Sigmoid colon (tissue), 7 donors: ENCODE measurements around the gene PAPLN. TPM values are rescaled to one million over a fixed set of nuclear protein-coding genes. Genes with fewer than 3 reads are reported as not detected.

Source experiments
- DNase-seq: peaks from one replicate; pipeline ENCODE4 v3.0.0-alpha.2; 2019
- H3K27ac ChIP-seq, 4 donors: fragments of 200-600 bp; sonication (generic); one replicate each; pipeline ENCODE4 v1.5.1; 2016 to 2019; ENCODE audit warnings: mild to moderate bottlenecking in 1 of 4
- H3K27me3 ChIP-seq, 3 donors: fragments of 200-600 bp; sonication (generic); one replicate each; pipeline ENCODE4 v1.5.1; 2019; ENCODE audit warnings: mild to moderate bottlenecking in 1 of 3
- H3K36me3 ChIP-seq, 4 donors: fragments of 200-600 bp; sonication (generic); one replicate each; pipeline ENCODE4 v1.5.1; 2016 to 2019
- H3K4me1 ChIP-seq, 4 donors: fragments of 200-600 bp; sonication (generic); one replicate each; pipeline ENCODE4 v1.5.1; 2017 to 2019
- H3K4me3 ChIP-seq, 4 donors: fragments of 200-600 bp; sonication (generic); one replicate each; pipeline ENCODE4 v1.5.1; 2017 to 2019; ENCODE audit warnings: mild to moderate bottlenecking in 2 of 4, moderate library complexity in 1 of 4
- H3K9me3 ChIP-seq, 4 donors: fragments of 200-600 bp in 3 of 4; sonication (generic) in 3 of 4; one replicate each; pipeline versions ENCODE4 v1.5.1 to v1.6.1; 2013 to 2019
- CTCF ChIP-seq, 4 experiments: fragments of 450-650 bp in 3 of 4; fragments of 200-600 bp in 1 of 4; IDR thresholded peaks; one replicate each; pipeline ENCODE4 v1.5.1; 2016 to 2019; ENCODE audit warnings: antibody characterized with exemption in 4 of 4, mild to moderate bottlenecking in 3 of 4, moderate library complexity in 2 of 4
- EP300 ChIP-seq, 4 donors: sonication (generic); formaldehyde crosslinking; IDR thresholded peaks; one replicate each; pipeline ENCODE4 v1.6.1; 2017; ENCODE audit warnings: antibody characterized with exemption in 4 of 4
- POLR2A ChIP-seq, 2 donors: fragments of 450-650 bp; IDR thresholded peaks; one replicate each; pipeline ENCODE4 v1.6.1; 2016; ENCODE audit warnings: antibody characterized with exemption in 2 of 2, mild to moderate bottlenecking in 2 of 2, moderate library complexity in 2 of 2
- POLR2AphosphoS5 ChIP-seq, 4 donors: sonication (generic); formaldehyde crosslinking; IDR thresholded peaks; one replicate each; pipeline ENCODE4 v1.6.1; 2017; ENCODE audit warnings: antibody characterized with exemption in 4 of 4
- WGBS, 2 donors: extraction: QIAGEN DNeasy Blood & Tissue Kit; methylation state at CpG; one replicate each; pipeline ENCODE4 v1.1.7; 2013; 5-methylcytosine and 5-hydroxymethylcytosine counted together
- intact Hi-C: fragments of 100-400 bp; cut with DNase I; formaldehyde crosslinking; loops from one replicate; pipeline ENCODE4 v1.15.1; 2023
- polyA plus RNA-seq, 3 donors: library from polyadenylated mRNA; stranded (reverse); fragments of 200-250 nt; gene quantifications; one replicate each; pipeline ENCODE4 v1.2.3, GENCODE V29; 2013
- total RNA-seq, 4 donors: library from RNA; depleted of rRNA; stranded (reverse); fragments of >200 nt; gene quantifications; one replicate each; pipeline ENCODE4 v1.1.0, GENCODE V29; 2016
- donor health status: healthy with polysubstance abuse.
- donor health status: Bipolar disorder and iron deficiency.
- donor health status: healthy.

The PAPLN gene
- total and polyA plus RNA-seq, 7 donors = 0.46 to 52.1 (median 13.6) TPM

- H3K4me1 ChIP-seq = no peaks in the 10 kb centered on the region
- no peak overlapping the region for H3K27ac ChIP-seq
- WGBS, 2 donors = 90 to 91% methylated on average over 2 of the region's 2 CpGs
- TF ChIP-seq POLR2AphosphoS5 (IDR thresholded peaks at IDR 0.05) (no peak), CTCF (IDR thresholded peaks at IDR 0.05) (no peak), POLR2A (IDR thresholded peaks at IDR 0.05) (no peak), EP300 (IDR thresholded peaks at IDR 0.05) (no peak)
- peaks cover 28 to 83% (median 37%) of the 10 kb centered on the region in 4 donors for H3K36me3 ChIP-seq
- no peak for DNase-seq
- no peaks in the 10 kb centered on the region for H3K9me3 ChIP-seq
- intact Hi-C loops = no loop called here
- no peak overlapping the region for H3K4me3 ChIP-seq
- no peaks in the 10 kb centered on the region for H3K27me3 ChIP-seq
Measured at GRCh38 chr14:73209953-73210352, 27.4 kb upstream of the PAPLN start.

GRCh38 chr14:73211251-73212040 is 25.9 kb upstream of the PAPLN start:
- Histone ChIP-seq H3K9me3 (no peaks in the 10 kb centered on the region), H3K27me3 (no peaks in the 10 kb centered on the region), H3K27ac (no peak overlapping the region), H3K4me3 (no peak overlapping the region), H3K36me3 (peaks cover 28 to 86% (median 37%) of the 10 kb centered on the region in 4 donors), H3K4me1 (no peaks in the 10 kb centered on the region)
- WGBS, 2 donors = 92 to 93% methylated on average over 7 of the region's 7 CpGs
- TF ChIP-seq CTCF (IDR thresholded peaks at IDR 0.05) = no peak
- no peak for TF ChIP-seq EP300 (IDR thresholded peaks at IDR 0.05)
- no peak for TF ChIP-seq POLR2A (IDR thresholded peaks at IDR 0.05)
- no peak for TF ChIP-seq POLR2AphosphoS5 (IDR thresholded peaks at IDR 0.05)
- intact Hi-C loops = no loop called here
- DNase-seq = no peak

GRCh38 chr14:73216030-73216429 is 21.3 kb upstream of the PAPLN start:
- intact Hi-C loops = no loop called here
- Histone ChIP-seq H3K4me3 (no peak overlapping the region), H3K27ac (no peak overlapping the region), H3K4me1 (no peaks in the 10 kb centered on the region), H3K9me3 (no peaks in the 10 kb centered on the region), H3K36me3 (peaks cover 13 to 92% (median 29%) of the 10 kb centered on the region in 4 donors), H3K27me3 (no peaks in the 10 kb centered on the region)
- DNase-seq = no peak
- 92 to 94% methylated on average over 2 of the region's 2 CpGs for whole genome bisulfite sequencing, 2 donors
- no peak for TF ChIP-seq EP300 (IDR thresholded peaks at IDR 0.05)
- TF ChIP-seq POLR2AphosphoS5 (IDR thresholded peaks at IDR 0.05) = no peak
- no peak for TF ChIP-seq POLR2A (IDR thresholded peaks at IDR 0.05)
- no peak for TF ChIP-seq CTCF (IDR thresholded peaks at IDR 0.05)

GRCh38 chr14:73217411-73217810 is 19.9 kb upstream of the PAPLN start:
- H3K9me3 ChIP-seq = no peaks in the 10 kb centered on the region
- TF ChIP-seq POLR2AphosphoS5 (IDR thresholded peaks at IDR 0.05) (no peak), POLR2A (IDR thresholded peaks at IDR 0.05) (no peak), EP300 (IDR thresholded peaks at IDR 0.05) (no peak), CTCF (IDR thresholded peaks at IDR 0.05) (no peak)
- H3K27me3 ChIP-seq = no peaks in the 10 kb centered on the region
- WGBS, 2 donors = 93 to 99% methylated on average over 1 of the region's 1 CpG
- no peak overlapping the region for H3K4me3 ChIP-seq
- intact Hi-C loops = no loop called here
- peaks cover 9 to 80% (median 25%) of the 10 kb centered on the region in 4 donors for H3K36me3 ChIP-seq
- DNase-seq = no peak
- H3K27ac ChIP-seq = no peak overlapping the region
- H3K4me1 ChIP-seq = peaks cover 0 to 1% (median 0%) of the 10 kb centered on the region in 4 donors
